B cell (primary cell): ENCODE measurements around the gene TRABD2B.

Source experiments
- CTCF ChIP-seq: fragments of 200-600 bp; IDR thresholded peaks from one replicate; pipeline ENCODE4 v1.8.0; 2022; ENCODE audit warnings: antibody characterized with exemption, mild to moderate bottlenecking
- EZH2 ChIP-seq: IDR thresholded peaks from 2 replicates; pipeline ENCODE4 v1.6.1; 2012; ENCODE audit warnings: borderline replicate concordance, low read depth, mild to moderate bottlenecking, moderate library complexity, low read length; ENCODE audit not compliant: insufficient read depth, poor library complexity, severe bottlenecking

GRCh38 chr1:47827109-47827508 is 170.1 kb downstream of the TRABD2B start:
- TF ChIP-seq CTCF, result no peak
- TF ChIP-seq EZH2, result no peak
